ENCODE results near the gene APOM.

APOM gene

GRCh38 chr6:31701666-31702404 is 46.1 kb downstream of the APOM start:
- H3K4me1 ChIP-seq (ENCODE audit: control insufficient read depth, insufficient read depth, low read length): peaks cover 7% of the 10 kb centered on the region
- H3K27me3 ChIP-seq (ENCODE audit: control insufficient read depth, insufficient read depth, low read length): no peaks in the 10 kb centered on the region
- H3K4me3 ChIP-seq (ENCODE audit: low read depth, low read length): peak overlapping the region; percentile 70
- H3K9ac ChIP-seq (ENCODE audit: low read length): peak overlapping the region; percentile 76
- no peak overlapping the region for H3K27ac ChIP-seq (ENCODE audit: low read depth, low read length)
- H3K36me3 ChIP-seq (ENCODE audit: control insufficient read depth, insufficient read depth, low read length): peaks cover 15% of the 10 kb centered on the region
- H3K9me3 ChIP-seq (ENCODE audit: control insufficient read depth, insufficient read depth, low read depth, low read length): no peaks in the 10 kb centered on the region

- no peaks in the 10 kb centered on the region for H3K27me3 ChIP-seq (ENCODE audit: control insufficient read depth, insufficient read depth, low read length)
- H3K36me3 ChIP-seq (ENCODE audit: control insufficient read depth, insufficient read depth, low read length): peaks cover 9% of the 10 kb centered on the region; the same call in 1 of the 2 replicates
- no peak overlapping the region; the same call in 1 of the 2 replicates for H3K27ac ChIP-seq (ENCODE audit: low read depth, low read length)
- H3K4me1 ChIP-seq (ENCODE audit: control insufficient read depth, insufficient read depth, low read length): peaks cover 7% of the 10 kb centered on the region
- H3K9me3 ChIP-seq (ENCODE audit: control insufficient read depth, insufficient read depth, low read depth, low read length): no peaks in the 10 kb centered on the region
- H3K4me3 ChIP-seq (ENCODE audit: low read depth, low read length): peak overlapping the region; percentile 70
- H3K9ac ChIP-seq (ENCODE audit: low read length): peak overlapping the region; percentile 76
Observed at GRCh38 chr6:31702405-31702818, 46.7 kb downstream of the APOM start.

GRCh38 chr6:31702819-31703716 is 47.4 kb downstream of the APOM start, which contains the start of gene ABHD16A:
Gene ABHD16A (minus strand): TSS chr6:31703324. CDS start chr6:31703281, 43 bp downstream.
- 0 out of 2 replicates have a peak, but pooled peaks cover 6% of the 10 kb centered on the region for H3K36me3 ChIP-seq (ENCODE audit: control insufficient read depth, insufficient read depth, low read length)
- no peaks in the 10 kb centered on the region for H3K9me3 ChIP-seq (ENCODE audit: control insufficient read depth, insufficient read depth, low read depth, low read length)
- peak within 1 kb of the TSS; percentile 76 for H3K9ac ChIP-seq (ENCODE audit: low read length)
- H3K27me3 ChIP-seq (ENCODE audit: control insufficient read depth, insufficient read depth, low read length): no peaks in the 10 kb centered on the region
- peak within 1 kb of the TSS; percentile 70 for H3K4me3 ChIP-seq (ENCODE audit: low read depth, low read length)
- peaks cover 7% of the 10 kb centered on the region for H3K4me1 ChIP-seq (ENCODE audit: control insufficient read depth, insufficient read depth, low read length)
- H3K27ac ChIP-seq (ENCODE audit: low read depth, low read length): peak within 1 kb of the TSS; percentile 65; the same call in 1 of the 2 replicates

GRCh38 chr6:31705931-31706330 is 50.2 kb downstream of the APOM start:
- H3K4me3 ChIP-seq (ENCODE audit: low read depth, low read length): no peak overlapping the region
- H3K4me1 ChIP-seq (ENCODE audit: control insufficient read depth, insufficient read depth, low read length): peaks cover 13% of the 10 kb centered on the region
- no peak overlapping the region for H3K27ac ChIP-seq (ENCODE audit: low read depth, low read length)
- no peaks in the 10 kb centered on the region for H3K36me3 ChIP-seq (ENCODE audit: control insufficient read depth, insufficient read depth, low read length)
- H3K27me3 ChIP-seq (ENCODE audit: control insufficient read depth, insufficient read depth, low read length): no peaks in the 10 kb centered on the region
- H3K9ac ChIP-seq (ENCODE audit: low read length): no peak overlapping the region
- no peaks in the 10 kb centered on the region for H3K9me3 ChIP-seq (ENCODE audit: control insufficient read depth, insufficient read depth, low read depth, low read length)

GRCh38 chr6:31706599-31706998 is 50.9 kb downstream of the APOM start, which contains the start of gene LY6G6F:
Gene LY6G6F (plus strand): TSS chr6:31706866. CDS start chr6:31706907, 41 bp downstream.
- Histone ChIP-seq H3K36me3 (ENCODE audit: control insufficient read depth, insufficient read depth, low read length) (no peaks in the 10 kb centered on the region), H3K9me3 (ENCODE audit: control insufficient read depth, insufficient read depth, low read depth, low read length) (no peaks in the 10 kb centered on the region), H3K9ac (ENCODE audit: low read length) (no peak within 1 kb of the TSS), H3K27me3 (ENCODE audit: control insufficient read depth, insufficient read depth, low read length) (no peaks in the 10 kb centered on the region), H3K4me3 (ENCODE audit: low read depth, low read length) (no peak within 1 kb of the TSS), H3K4me1 (ENCODE audit: control insufficient read depth, insufficient read depth, low read length) (peaks cover 19% of the 10 kb centered on the region), H3K27ac (ENCODE audit: low read depth, low read length) (no peak within 1 kb of the TSS)

GRCh38 chr6:31707701-31708100 is 52.0 kb downstream of the APOM start:
- Histone ChIP-seq H3K27me3 (ENCODE audit: control insufficient read depth, insufficient read depth, low read length) (no peaks in the 10 kb centered on the region), H3K9ac (ENCODE audit: low read length) (no peak overlapping the region), H3K36me3 (ENCODE audit: control insufficient read depth, insufficient read depth, low read length) (no peaks in the 10 kb centered on the region), H3K4me3 (ENCODE audit: low read depth, low read length) (no peak overlapping the region), H3K27ac (ENCODE audit: low read depth, low read length) (no peak overlapping the region), H3K9me3 (ENCODE audit: control insufficient read depth, insufficient read depth, low read depth, low read length) (no peaks in the 10 kb centered on the region), H3K4me1 (ENCODE audit: control insufficient read depth, insufficient read depth, low read length) (peaks cover 12% of the 10 kb centered on the region; the same call in 1 of the 2 replicates)

Data from HUES6 (cell line).